Pulmonary artery endothelial cell (primary cell): ENCODE results near the gene IMMP2L. TPM values are rescaled to one million over a fixed set of nuclear protein-coding genes. Genes with fewer than 3 reads are reported as not detected.

Experiments used
- DNase-seq: peaks from one replicate; pipeline ENCODE4 v3.0.0-alpha.2; 2011; ENCODE audit warnings: low read depth, low spot score
- total RNA-seq: library from RNA; depleted of rRNA; stranded (reverse); fragments of >200 nt; gene quantifications from 2 replicates; pipeline ENCODE4 v1.2.3, GENCODE V29; 2014

The IMMP2L gene
- total RNA-seq, 1 donor from 2014 or later, result 9.6 TPM

DNA sequence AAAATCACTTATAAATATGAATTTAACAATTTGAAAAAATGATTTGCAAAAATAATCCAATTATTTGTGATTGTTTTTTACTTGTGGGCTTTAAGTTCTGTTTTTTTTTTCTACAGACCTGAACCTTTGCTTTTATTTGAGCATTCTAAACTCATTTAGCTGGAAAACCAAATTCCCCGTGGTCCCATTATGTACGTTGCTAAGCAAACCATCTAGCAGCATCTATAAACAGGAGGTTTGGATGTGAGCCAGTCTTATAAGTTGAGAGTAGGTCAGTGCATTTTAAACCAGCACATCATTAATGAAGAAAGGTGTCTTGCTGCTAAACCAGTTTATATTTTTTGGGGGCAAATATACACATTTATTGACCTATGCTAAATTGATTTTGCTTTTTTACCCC, 394.1 kb downstream of the IMMP2L start:
- DNase-seq, result no peak

GRCh38 chr7:111164442-111164841, 397.9 kb downstream of the IMMP2L start:
- no peak for DNase-seq

DNA sequence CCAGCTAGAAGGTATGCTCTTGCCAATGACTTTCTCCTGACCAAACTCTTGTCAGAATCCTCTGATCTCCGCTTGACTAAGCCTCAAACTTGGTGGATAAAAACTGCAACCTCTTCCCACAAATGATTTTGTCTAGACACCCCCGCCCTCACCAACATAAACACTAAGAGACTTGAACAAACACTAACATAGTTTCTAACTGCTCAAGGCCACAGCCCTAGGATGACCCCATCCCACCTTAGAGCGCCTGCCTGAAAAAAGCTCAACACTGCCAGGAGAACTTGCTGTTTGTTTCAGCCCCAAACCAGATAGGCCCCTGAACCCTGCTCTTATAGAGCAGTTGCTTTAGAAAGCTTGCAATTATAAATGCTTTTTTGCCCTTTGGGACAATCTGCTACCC, 399.6 kb downstream of the IMMP2L start:
- DNase-seq, result no peak

DNA sequence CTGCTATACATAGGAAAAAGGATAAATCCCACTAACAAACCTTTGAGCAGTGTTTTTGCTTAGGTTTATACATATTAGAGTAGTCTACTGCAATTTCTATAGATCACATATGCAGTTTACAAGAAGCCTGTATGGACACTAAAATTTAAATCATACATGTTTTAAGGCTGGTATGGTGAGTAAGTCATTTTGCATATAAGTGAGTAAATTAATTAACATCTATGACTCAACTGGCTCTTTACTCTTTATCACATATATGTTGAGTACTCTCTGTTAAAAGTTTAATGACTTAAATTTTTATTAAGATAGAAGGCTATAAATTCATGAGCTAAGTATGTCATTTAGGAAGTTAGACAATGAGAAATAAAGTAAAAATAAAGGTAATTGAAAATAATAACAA, 402.0 kb downstream of the IMMP2L start:
- no peak for DNase-seq

DNA sequence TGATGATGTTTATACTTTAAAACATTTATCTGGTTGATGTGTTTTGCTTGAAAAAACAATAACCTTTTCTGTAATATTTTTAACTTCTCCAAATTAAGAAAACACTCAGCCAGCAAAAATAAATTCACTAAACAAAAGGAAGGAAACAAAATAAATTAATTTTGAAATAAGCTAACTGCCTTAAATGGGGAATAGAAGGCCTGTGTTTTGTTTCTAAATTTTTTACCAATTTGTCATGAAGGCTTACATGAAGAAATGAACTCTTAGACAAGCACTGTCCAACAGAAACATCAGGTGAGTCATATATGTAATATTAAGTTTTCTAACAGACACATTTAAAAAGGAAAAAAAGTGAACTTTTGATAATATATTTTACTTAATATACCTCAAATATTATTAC, 402.9 kb downstream of the IMMP2L start:
- no peak for DNase-seq

GRCh38 chr7:111150709-111151108, 411.6 kb downstream of the IMMP2L start:
- DNase-seq, result no peak

DNA sequence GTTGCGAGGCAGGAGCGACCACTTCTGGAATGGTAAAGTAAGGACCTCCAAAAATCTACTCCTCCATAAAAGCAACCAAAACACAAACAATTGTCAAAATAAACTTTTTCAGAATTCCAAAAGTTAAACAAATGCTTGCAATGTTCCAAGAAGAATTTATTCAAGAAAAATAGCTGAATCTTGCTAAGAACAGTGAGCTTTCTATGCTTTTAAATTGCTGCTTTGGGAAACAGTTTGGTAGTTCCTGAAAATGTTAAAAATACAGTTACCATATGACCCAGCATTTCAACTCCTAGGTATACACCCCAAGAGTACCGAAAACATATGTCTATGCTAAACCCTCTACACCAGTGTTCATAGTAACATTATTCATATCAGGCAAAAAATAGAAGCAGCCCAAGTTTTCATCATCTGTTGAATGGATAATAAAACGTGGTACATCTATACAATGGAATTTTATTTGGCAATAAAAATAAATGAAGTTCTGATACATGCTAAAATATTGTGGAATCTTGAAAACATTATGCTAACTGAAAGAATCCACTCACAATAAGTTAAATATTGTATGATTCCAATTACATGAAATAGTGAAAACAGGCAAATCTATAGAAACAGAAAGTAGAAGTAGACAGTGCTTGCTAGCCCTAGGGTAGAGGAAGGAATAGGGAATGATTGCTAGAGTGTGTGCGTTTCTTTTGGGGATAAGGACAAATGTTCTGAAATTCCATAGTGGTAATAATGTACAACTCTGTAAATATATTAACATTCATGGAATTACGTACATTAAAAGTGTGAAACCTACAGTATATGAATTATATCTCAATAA, 414.4 kb downstream of the IMMP2L start:
- no peak for DNase-seq

- no peak for DNase-seq
These were observed 416.2 kb downstream of the IMMP2L start for GRCh38 chr7:111146136-111146535.

DNA sequence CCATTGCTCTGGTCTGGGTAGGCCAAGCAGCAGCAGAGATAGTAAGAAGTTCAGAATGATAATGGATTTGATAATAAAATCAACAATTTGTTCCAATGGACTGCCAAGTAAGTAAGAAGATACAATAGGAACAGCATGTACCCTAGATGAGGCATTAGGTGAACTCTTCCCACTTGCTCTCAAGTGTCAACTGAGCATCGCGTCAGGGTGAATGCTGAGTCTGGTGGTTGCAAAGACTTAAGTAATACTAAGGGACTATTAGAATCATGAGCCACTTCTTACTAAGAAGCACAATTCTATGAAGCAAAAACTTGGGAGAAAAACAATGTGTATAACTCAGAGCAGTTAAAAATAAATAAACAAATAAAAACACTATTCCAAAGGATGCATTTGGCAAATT, 416.8 kb downstream of the IMMP2L start:
- no peak for DNase-seq

DNA sequence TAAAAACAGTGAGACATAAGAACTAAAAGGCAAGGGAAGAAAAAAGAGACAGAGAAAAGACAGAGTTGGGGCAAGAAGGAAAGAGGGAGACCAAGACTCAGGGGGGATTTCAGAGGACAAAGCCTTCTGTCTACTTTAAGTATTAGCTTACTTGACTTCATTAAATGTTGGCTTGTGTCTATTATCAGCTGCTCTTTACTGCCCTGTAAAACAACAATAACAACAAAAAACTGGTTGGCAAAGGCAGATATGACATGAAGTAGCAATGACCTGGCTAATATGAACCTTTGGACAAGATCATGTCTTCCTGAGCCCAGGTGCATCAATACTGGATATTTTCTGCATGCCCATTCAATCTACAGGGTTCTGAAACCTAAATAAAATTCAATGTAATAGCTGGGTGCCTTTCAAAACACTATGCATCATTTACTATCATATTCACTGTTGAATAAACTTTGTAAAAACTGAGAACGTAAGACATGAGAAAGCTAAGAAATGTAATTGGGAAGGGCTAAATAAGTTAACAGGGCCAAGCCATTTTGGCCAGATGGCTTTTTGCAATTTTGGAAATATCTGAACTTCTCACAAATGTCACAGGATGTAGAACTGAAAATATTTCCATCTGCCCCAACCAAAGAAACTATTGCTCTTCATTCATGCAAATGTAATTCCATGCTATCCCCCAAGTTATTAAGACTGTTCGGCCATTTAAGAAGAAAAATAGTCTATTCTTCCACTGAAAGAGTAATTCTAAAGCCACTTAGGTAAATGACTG, 422.0 kb downstream of the IMMP2L start:
- no peak for DNase-seq

GRCh38 chr7:111138586-111138985, 423.7 kb downstream of the IMMP2L start:
- DNase-seq, result no peak

GRCh38 chr7:111138193-111138569, 424.1 kb downstream of the IMMP2L start:
- DNase-seq, result peak; percentile 24

GRCh38 chr7:111137296-111138192, 424.7 kb downstream of the IMMP2L start:
- no peak for DNase-seq

DNA sequence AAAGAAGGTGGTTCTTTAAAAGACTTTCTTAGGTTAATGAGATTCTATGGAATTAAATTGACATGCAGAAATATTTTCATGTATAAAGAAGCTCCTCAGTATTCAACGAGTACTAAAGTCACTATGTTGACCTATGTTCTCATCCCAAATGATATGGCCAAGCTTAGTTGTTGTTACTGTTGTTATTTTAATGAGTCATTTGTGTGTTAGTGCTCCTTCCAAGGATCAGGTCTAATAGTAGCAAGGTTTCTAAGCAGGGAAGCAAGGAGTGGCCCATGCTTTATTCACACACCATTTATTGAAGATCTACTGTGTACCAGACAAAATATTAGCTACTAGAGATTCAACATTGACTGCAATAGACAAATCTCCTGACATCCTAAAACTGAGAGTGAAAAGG, 429.5 kb downstream of the IMMP2L start:
- no peak for DNase-seq

DNA sequence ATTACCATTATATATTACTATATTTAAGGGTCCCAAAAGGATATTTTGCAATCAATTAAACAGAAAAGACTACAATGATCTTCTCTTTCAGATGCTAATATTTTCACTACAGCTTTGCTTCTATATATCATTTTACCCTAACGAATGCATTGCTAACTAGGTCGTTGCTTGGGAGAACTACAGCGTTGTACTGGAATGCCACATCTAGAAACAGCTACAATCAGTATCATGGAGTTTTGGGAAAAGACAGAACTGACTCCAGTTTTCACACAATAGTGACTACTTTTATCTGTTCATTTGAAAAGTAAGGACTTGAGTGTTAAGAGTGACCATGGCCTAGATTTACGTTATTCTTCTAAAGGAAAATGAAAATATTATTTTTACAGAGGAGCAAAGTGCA, 432.9 kb downstream of the IMMP2L start:
- no peak for DNase-seq

DNA sequence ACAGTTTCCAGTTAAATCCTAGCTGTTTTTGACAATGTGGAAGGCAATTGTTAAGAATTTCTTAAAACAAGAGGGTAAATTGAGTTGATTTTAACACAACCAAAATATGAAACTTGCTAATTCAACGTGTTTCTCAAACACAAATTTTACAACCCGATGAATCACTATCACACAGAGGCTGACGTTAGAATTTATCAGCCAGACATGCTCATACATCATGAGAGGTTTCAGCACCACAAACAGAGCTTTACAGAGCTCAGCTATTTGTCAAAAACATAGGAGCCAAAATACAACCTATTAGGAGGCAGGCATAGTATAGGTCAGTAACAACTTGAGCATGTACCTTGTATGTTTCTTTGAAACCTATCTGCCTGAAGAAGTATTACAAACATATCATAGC, 435.3 kb downstream of the IMMP2L start:
- DNase-seq, result no peak

GRCh38 chr7:111115966-111116365, 446.3 kb downstream of the IMMP2L start:
- no peak for DNase-seq

- peak; percentile 24 for DNase-seq
These were observed 448.9 kb downstream of the IMMP2L start for GRCh38 chr7:111113263-111114017.

- no peak for DNase-seq
These were observed 449.9 kb downstream of the IMMP2L start for GRCh38 chr7:111112439-111112838.

- no peak for DNase-seq
These were observed 453.8 kb downstream of the IMMP2L start for GRCh38 chr7:111108496-111108895.

DNA sequence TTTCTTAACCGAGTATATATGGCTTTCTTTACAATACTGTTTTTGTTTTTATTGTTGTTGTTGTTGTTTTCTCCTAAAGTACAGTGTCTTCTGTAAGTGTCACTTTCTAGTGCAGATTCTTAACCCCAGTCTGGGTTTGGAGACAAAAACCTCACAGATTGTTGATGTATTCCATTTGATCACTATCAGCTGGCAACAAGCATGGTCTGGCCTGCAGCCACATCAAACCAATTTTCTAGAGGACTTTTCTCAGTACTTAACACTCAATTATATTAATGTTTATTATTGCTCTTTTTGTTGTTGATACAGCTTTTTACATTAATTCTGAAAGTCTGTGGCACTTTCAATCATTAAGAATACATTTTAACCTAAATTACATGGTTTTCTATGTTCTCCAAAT, 454.3 kb downstream of the IMMP2L start:
- no peak for DNase-seq
